Brain microvascular endothelial cell (primary cell): ENCODE data around the gene EFHC1.

Source experiments
- DNase-seq: peaks from one replicate; pipeline ENCODE4 v3.0.0-alpha.2; 2020
- H3K27ac ChIP-seq: fragments of 250-450 bp; sonication (Bioruptor Pico); 2 replicates; pipeline ENCODE4 v1.5.1; 2020; ENCODE audit warnings: mild to moderate bottlenecking, moderate library complexity
- H3K27me3 ChIP-seq: fragments of 250-450 bp; sonication (Bioruptor Pico); replicated peaks from 2 replicates; pipeline ENCODE4 v1.5.1; 2020; ENCODE audit warnings: mild to moderate bottlenecking
- H3K36me3 ChIP-seq: fragments of 250-450 bp; sonication (Bioruptor Pico); replicated peaks from 2 replicates; pipeline ENCODE4 v1.5.1; 2020; ENCODE audit warnings: mild to moderate bottlenecking
- H3K4me3 ChIP-seq: 2 replicates; pipeline ENCODE4 v1.5.1; 2011; ENCODE audit warnings: low read depth, mild to moderate bottlenecking, control low read depth, low read length, moderate library complexity
- CTCF ChIP-seq: IDR thresholded peaks from 2 replicates; pipeline ENCODE4 v1.5.1; 2011; ENCODE audit warnings: low read depth, mild to moderate bottlenecking, moderate library complexity, low read length, control low read depth, inconsistent platforms; ENCODE audit errors: missing control alignments
- in situ Hi-C: cut with HindIII; loops from 2 replicates; pipeline ENCODE4 v1.10.0; 2017; ENCODE audit warnings: low sequenced_read_pairs, low pct_ligation_motif_present

Gene EFHC1

DNA sequence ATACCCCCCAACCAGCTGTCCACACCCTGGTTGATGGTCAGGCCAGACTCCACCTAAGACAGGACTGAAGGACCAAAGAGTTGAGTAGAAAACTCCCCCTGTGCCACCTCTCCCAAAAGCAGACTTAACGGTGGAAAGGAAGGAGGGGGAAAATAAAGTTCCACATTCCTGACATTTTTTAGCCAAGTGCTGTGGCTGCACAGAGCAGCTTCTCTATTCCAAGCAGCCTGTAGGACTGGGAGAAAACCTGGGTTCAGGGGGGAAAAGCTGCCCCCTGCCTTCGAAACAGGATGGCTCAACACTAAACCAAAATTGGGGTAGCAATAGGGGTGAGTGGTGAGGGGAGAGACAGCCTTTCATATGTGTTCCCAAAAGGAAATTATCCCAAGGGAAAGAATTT, 153.2 kb downstream of the EFHC1 start:
- DNase-seq, result no peak
- in situ Hi-C loops, result no loop called here
- Histone ChIP-seq H3K27me3 (no peaks in the 10 kb centered on the region), H3K27ac (peak overlapping the region; percentile 92), H3K4me3 (peak overlapping the region; percentile 97), H3K36me3 (peaks cover 13% of the 10 kb centered on the region)
- peak; percentile 42 for TF ChIP-seq CTCF
